NCI-H526 treated with DMSO at 0.1 percent for 48 hours (cell line): ENCODE measurements around the gene STT3B.
"Not testable (repeated sequence)": the region's sequence is repeated elsewhere in the genome, so short reads cannot be mapped to it uniquely, and the experiment has no call there.

Experiments used
- DNase-seq: peaks from one replicate; lab custom pipeline; 2025; lab: John Stamatoyannopoulos, UW

STT3B gene

DNA sequence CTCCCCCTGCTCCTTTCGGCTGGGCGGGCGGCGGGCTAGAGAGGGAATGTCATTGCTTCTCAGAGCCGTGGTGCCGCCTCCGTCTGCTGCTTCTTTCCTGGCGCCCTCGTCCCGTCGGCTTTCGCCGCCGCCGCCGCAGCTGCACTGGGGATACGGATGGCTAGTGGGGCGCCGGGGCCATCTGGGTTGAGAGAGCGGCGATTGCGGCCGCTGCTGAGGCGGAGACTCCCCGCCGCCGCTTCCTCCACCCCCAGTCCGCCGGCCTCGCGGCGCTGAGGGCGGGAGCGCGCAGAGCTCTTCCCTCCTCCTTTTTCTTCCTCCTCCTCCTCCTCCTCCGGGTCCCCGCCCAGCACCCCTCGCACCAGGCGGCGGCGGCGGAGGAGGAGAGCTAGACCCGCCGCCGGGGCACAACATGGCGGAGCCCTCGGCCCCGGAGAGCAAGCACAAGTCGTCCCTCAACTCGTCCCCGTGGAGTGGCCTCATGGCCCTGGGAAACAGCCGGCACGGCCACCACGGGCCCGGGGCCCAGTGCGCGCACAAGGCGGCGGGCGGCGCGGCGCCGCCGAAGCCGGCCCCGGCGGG, at the start of gene STT3B:
Gene STT3B, plus strand, starts transcription at position 339 of the 582 bp plus-strand sequence. Its CDS starts 74 bp downstream, at position 413.
- DNase-seq, result peak; percentile 80

DNA sequence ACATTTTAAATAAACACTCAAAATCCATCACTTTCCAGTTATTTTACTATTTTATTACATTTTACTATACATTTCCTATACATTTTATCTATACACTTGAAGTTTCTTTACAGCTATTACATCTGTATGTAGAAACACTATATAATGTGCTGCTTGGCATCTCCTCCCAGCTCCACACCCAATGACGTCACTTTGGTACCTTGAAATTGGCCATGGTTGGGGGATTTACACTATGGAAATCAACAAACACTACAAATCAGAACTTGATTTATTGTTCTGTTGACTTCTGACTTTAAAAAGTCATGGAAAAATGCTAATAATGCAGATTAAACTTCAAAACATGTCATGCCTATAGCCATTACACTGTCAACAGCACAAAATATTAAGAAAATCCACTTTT, 48.9 kb upstream of the STT3B start:
- DNase-seq, result no peak

DNA sequence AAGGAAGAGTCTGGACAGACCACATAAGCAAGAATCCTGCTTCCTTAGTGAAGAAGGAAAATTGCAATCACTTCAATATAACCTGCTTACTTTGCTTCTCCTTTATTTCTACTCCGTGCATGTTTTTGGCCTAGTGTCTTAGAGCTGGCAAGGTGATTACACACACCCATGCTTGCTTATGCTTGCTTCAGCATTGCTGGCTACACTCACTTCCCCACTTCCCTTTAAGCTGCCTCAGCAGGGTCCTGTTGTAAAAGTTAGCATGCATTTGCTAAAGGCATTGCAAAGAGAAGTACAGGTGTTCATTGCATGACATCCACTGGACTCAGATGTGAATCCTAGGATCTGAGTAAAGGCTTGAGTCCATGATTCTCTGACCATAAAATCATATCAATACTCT, 47.5 kb upstream of the STT3B start:
- DNase-seq, result no peak

DNA sequence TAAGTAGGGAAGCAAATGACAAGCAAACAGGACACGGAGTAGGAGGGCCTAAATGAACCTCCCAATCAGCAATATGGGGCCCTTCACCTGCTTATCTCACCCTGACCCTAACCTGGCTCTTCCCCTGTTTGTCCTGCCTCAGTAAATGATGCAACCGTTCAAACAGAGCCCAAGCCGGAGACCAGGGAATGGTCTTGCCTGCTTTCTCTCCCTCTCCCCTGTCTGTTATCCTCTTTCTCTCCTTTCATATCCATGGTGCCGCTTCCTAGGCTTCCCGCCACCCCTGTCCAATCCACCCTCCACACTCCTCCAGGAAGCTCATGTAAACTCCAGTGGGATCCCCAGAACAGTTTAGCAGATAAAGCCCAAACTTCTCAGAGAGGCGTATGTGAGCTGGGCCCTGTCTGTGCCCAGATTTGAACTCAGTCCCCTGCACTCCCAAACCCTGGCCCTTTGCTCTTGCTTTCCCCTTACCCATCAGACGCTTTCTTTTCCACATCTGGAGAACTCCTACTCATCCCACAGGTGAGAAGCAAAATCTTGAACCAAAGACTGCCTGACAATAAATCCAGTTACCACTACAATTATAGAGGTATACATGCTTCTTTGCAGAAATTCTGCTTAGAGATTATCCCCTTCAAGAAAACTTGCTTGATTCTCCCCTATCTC, 45.7 kb upstream of the STT3B start:
- DNase-seq, result no peak

DNA sequence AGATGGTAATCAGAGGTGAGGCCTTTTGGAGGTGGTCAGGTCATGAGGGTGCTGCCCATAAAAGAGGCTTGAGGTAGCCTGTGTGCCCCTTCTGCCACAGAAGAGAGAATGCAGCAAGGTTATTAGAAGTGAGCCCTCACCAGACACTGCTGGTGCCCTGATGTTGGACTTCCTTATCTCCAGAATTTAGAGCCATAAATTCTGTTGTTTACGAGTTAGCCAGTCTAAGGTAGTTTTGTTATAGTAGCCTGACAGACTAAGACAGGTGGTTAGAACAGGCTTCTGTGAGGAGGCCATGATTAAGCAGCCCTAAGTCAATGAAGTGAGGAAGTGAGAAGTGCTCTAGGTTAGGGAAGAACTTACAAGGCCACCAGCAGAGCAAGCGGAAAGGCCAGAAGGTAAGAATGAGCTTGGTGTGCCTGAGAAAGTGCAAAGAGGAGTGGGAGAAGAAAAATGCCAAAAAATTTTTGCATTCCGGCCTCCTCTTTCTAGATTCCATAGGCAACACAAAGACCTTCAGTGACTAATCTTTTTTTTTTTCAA, 44.2 kb upstream of the STT3B start:
- no peak for DNase-seq

DNA sequence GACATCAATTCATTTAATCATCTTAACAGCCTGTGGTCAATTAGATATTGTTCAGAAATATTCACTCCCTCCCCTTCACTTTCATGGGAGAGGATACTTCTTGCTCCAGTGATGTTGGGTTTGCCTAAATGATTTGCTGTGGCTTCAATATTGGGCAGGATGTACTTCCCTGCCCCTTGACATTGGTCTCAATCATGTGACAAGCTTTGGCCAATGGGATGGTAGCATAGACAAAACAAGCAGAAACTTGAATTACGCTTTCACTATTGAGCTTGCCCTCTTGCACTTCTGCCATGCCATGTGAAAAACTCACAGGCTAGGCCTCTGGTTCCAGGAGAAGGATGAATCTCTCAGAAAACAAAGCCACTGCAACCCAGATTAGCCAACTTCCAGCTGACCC, 42.2 kb upstream of the STT3B start:
- no peak for DNase-seq

DNA sequence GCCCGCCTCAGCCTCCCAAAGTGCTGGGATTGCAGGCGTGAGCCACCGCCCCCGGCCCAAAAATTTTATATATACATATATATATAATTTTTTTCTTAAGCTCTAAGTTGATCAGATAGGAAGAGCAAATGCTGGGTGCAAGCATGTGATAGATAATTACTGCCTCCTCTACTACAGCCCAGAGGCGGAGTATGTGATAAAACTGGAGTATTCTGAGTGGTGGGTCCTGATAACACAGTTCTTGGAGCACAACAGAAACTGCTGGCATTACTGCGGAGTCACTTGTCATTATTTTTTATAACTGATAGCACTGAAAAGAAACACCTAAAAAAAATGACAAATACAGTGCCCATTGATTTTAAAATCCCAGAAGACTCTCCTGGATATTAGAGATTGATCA, 41.1 kb upstream of the STT3B start:
- DNase-seq, result no peak

DNA sequence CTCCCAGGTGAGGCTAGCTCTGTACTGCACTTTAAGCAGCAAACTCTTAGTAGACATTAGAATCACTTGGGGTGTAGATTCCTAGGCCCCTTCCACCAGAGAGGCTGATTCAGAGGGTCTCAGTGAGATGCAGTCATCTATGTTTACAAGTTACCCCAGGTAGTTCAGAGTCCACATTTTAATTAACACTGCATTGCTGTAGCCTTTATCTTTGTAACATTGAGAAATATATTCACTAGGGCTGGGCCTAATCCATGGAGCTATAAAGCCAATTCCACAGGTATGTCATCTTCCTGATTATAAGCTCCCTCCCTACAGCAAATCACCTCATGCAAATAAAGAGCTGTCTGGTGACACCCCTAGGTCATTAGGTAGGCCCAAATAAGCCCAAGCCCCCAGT, 39.6 kb upstream of the STT3B start:
- no peak for DNase-seq

DNA sequence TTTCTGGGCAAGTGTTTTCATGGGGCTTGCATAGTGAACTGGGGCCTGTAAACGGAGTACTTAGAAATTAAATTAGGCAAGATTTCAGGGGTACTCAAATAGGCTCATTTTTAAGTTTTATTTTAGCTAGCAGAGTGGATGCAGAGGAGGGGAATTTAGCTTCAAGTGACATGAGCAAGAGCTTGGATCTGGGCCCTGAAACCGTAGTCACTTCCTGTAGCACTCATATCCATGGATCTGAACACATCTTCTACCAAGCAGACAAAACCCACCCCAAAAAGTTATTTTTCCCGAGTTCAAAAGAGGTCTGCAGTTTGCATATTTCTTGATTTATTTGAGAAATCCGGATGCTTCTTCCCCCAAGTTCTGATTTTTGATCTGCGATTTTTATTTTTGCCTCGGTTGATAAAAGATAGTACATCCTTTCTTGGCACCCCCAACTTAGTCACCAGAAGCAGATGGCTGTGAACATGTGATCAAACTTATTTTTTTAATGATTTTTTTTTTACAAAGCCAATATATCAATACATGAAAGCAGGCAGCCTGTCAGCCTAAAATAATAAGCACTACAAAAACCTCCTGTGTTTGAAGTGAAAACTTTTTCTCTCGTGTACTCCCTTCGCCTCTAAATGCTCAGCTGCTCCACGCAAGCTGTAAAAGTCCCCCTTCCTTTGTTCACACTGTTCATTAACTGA, 36.6 kb upstream of the STT3B start:
- no peak for DNase-seq

DNA sequence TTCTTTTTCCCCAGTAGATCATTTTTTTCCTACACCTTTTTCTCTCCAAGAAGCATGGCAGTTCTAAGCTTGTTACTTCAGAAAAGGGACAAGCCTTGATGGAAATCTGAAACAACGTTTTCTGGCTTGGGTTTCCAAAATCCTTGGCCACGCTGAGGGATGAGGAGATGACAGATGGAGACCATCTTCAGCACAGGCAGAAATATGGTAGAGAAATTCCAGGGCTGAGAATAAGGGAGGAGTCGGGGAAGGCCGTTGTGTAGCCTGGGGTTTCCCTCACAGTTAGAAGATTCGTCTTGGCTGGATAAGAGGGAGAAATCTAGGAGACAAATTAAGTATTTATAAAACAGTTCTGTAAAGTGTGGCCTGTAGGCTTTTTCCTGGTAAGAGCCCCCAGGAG, 33.9 kb upstream of the STT3B start:
- no peak for DNase-seq

DNA sequence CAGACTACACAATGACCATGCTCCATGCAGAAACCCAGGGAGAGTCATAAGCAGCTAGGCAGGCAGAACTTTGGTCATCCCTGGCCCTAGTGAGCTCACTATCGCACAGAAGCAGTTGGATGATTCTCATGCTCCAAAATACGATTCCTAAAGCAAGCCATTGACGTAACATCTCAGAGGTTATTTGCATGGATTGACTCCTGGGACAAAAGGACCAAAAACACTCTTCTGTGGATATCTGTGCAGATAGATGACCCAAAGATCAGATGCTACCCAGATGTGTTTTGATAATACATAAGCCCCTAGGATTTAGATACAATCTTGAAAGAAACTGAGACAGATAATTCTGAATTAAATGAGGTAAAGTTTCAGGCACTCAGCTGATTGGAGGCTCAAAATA, 33.4 kb upstream of the STT3B start:
- no peak for DNase-seq

DNA sequence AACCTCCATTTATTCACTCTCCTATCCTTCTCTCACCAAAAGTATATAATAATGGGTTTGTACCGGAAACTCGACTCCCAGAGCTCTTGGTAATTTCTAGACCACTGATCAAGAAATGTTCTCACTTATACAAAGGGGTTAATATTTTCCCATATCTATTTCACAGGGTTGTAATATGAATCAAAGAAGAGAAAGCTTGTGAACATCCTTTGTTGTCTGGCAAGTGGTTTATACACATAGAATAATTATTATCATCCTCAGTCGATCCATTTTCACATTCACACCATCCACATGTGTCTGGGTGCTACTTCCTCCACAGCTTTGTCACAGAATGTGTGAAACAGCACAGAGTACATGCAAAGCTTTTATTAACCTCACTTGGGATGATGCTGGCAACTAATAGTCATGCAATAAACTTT, 29.9 kb upstream of the STT3B start:
- no peak for DNase-seq

DNA sequence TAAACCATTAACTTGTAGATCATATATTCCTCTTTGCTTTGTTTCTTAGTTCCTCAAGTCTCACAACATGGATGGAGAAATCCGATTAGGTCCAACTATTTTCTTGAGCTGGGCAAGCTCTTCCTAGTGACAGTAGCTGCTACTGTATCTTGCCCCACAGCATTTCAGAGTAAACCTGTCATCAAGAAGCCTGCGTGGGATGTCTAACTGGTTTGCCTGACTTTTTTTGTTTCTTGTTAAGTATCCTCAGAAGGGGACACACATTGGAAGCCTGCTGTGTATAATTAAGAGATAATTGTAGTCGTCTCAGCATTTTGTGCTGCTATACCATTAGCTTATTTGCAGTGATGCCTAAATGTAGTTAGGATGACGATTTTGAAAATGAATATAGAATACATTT, 29.3 kb upstream of the STT3B start:
- no peak for DNase-seq

DNA sequence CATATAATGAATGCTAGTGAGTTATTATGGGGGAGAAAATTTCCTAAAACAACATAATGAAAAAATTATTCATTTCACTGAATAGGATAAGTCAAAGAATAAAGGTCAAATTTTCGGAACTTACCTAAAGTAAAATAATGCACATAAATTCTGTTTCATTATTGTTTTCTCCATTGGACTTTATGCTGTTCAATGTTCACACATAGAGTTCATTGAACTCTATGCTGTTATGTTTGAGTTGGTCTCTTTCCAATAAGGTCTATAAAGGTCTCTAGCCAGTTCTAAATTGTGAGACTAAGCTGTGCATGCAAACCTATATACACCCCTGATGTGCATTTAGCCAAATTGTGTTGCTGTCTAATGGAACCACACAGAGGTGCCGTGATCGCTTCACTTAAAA, 28.5 kb upstream of the STT3B start:
- no peak for DNase-seq

DNA sequence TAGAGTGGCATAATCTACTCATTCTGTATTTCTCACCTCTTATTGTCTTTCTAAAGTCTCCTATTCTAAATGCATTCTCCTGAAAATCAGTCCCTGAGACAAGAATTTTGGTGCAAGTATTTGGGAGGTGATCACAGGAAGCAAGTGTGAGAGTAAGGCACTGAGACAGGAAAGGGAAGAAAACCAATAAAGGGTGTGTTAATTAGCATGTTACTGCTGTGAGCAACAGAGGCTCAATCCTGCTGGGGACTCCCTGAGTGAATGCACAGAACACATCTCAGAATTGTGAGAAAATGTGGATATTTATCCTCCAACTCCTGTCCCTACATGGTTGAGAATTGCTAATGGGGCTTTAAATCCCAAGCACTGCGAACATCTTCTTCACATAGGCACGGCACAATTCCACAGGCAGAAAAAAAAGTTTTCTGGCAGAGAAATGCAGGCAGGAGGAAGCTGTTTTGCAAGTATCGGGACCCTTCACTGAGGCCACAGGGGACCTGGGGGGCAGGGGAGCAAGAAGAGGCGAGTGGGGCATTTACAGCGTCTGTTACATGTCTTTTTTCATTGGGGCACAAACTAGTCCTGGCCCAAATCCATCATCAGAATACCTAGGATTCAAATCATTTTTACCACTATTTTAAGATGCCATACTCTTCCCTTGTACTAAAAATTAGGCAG, 27.2 kb upstream of the STT3B start:
- DNase-seq, result no peak

DNA sequence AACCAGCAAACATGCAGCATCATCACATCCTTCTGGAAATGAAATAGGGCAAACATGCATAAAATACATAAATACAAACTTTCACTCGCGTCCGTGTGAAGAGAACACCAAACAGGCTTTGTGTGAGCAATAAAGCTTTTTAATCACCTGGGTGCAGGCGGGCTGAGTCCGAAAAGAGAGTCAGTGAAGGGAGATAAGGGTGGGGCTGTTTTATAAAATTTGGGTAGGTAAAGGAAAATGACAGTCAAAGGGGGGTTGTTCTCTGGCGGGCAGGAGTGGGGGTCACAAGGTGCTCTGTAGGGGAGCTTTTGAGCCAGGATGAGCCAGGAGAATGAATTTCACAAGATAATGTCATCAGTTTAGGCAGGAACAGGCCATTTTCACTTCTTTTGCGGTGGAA, 26.2 kb upstream of the STT3B start:
- DNase-seq, result not testable (repeated sequence)

DNA sequence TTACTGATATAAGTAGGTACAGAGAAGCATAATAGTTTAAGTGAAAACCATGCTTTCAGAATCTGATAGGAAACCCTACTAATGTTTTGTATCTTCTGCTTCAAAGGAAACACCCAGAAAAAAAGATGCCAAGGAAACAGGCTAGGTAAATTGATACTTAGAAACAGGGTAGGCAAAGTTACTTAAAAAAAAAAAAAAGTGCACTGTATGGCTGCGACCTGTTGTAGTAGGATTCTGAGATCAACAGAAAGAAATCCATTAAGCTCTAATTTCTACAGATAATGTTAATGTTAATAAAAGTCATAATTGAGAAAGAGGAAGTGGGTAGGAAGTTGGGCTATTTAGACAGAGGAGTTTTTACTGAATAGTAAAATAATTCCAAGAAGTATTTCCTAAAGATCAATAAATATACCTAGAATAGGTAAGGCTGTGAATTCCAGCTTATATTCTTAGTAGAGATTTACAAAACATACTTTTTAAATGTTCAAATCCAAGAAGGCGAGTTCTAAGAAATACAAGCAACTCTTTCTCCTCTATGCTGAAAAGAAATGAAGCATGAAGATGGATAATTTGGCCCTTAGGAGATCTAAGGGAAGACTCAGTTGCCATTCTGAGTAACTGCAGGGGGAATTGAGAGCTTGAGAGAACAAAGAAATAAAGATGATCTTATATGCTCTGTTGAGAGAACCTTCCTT, 24.1 kb upstream of the STT3B start:
- no peak for DNase-seq

DNA sequence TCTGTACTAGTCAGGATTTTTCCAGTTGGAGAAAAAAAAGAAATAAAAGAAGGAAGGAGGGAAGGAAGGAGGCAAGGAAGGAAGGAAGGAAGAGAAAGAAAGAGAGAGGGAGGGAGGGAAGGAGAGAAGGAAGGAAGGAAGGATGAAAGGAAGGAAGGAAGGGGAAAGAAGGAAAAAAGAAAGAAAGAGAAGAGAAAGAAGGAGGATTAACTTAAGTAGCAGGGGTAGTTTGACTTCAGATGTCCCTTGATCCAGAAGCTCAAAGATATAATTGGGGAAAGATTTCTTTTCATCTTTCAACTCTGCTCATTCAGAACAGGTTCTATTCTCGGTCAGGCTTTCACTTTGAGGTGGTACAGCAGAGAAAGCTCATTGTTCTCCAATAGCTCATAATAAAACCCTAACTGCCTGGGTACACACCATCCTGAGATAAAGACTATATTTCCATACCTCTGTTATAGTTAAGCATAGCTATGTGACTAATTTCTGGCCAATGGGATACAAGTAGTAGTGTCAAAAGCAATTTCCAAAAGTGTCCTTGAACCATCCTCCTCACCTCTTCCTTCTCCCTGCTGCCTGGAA, 23.5 kb upstream of the STT3B start:
- DNase-seq, result no peak

DNA sequence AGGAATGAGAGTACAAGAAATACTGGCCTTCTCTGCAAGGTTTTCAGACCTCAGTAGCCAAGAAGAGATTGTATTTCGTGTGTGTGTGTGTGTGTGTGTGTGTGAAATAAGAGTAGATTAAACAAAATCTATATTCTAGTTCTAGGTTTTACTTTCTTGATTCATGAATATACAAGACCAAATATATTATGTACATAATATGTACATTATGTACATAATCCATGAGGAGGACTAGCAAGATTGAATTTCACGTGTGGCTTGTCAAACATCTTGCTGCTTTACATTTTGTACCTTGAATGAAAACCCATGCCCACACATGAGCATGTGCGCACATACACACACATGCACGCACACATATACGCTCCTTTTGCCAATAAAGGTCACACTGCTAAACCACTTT, 18.2 kb upstream of the STT3B start:
- DNase-seq, result no peak

DNA sequence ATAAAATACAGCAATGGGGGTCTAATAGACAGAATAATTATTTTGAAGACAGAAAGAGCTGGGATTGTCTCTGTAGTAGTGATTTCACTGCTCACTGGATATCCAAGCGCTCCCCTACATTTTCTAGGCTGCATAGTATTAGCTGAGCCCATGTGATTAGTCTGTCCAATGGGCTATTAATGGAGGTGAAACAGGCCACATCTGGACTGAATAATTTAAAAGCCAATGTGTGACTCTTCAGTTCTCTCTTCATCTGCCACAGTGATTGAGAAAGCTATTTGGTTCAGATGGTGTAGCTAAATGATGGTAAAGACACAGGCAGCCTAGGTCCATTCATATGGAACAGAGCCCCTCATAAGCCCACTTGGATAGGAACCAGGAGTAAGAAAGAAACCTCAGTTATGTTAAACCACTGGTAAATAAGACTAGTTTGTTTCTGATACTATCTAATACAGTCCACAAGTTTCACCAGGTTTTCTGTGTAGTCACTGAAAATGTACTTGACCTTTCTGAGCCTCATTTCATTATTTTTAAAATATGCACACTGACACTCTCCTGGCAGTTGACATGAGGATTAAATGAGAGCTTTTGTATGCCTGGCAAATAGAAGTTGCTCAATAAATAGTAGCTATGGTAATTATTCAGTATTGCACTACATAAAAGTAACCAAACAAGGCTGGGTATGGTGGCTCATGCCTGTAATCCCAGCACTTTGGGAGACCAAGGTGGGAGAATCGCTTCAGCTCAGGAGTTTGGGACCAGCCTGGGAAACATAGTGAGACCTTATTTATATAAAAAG, 17.0 kb upstream of the STT3B start:
- DNase-seq, result no peak

DNA sequence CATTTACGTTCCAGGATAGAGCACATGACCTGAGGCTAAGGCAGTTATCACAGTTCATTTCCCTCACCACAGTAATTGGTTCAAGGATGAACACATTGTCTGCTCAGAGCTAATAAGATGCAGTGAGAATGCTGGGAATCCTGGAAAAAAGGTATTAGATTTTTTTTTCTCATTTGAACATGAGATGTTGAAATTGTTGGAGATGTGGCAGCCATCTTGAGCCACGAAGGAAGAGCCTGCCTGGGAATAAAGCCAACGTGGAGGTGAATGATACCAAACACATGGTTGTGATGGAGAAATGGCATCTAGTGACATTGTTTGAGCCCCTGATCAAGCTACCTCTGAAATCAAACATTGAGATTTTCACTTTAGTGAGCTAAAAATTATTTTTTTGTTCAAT, 16.0 kb upstream of the STT3B start:
- no peak for DNase-seq
